ENCODE results near the gene C5orf63.
"Not testable (repeated sequence)": the region's sequence is repeated elsewhere in the genome, so short reads cannot be mapped to it uniquely, and the experiment has no call there.

C5orf63 gene

GRCh38 chr5:127016722-127017121 lies 56.6 kb downstream of the C5orf63 start:
- not testable (repeated sequence) for H3K9ac ChIP-seq (ENCODE audit: low read depth, low read length); H3K27ac ChIP-seq (ENCODE audit: low read depth, low read length); H3K36me3 ChIP-seq (ENCODE audit: insufficient read depth, low read length); H3K9me3 ChIP-seq (ENCODE audit: insufficient read depth, low read depth, low read length); H3K4me3 ChIP-seq (ENCODE audit: low read length); H3K27me3 ChIP-seq (ENCODE audit: insufficient read depth, low read length)
- 98% methylated on average over 3 of the region's 4 CpGs for WGBS
- 0 out of 2 replicates have a peak, but pooled peaks cover 11% of the 10 kb centered on the region for H3K4me1 ChIP-seq (ENCODE audit: insufficient read depth, low read length)

- Histone ChIP-seq H3K9ac (ENCODE audit: low read depth, low read length) (no peak overlapping the region), H3K27ac (ENCODE audit: low read depth, low read length) (no peak overlapping the region), H3K36me3 (ENCODE audit: insufficient read depth, low read length) (no peaks in the 10 kb centered on the region), H3K27me3 (ENCODE audit: insufficient read depth, low read length) (no peaks in the 10 kb centered on the region), H3K9me3 (ENCODE audit: insufficient read depth, low read depth, low read length) (no peaks in the 10 kb centered on the region), H3K4me1 (ENCODE audit: insufficient read depth, low read length) (0 out of 2 replicates have a peak, but pooled peaks cover 11% of the 10 kb centered on the region), H3K4me3 (ENCODE audit: low read length) (no peak overlapping the region)
- WGBS = 91% methylated on average over 3 of the region's 4 CpGs
These were observed 57.6 kb downstream of the C5orf63 start for GRCh38 chr5:127015716-127016115.

- no peaks in the 10 kb centered on the region for H3K9me3 ChIP-seq (ENCODE audit: insufficient read depth, low read depth, low read length)
- H3K27me3 ChIP-seq (ENCODE audit: insufficient read depth, low read length) = no peaks in the 10 kb centered on the region
- H3K27ac ChIP-seq (ENCODE audit: low read depth, low read length) = no peak overlapping the region
- no peak overlapping the region for H3K4me3 ChIP-seq (ENCODE audit: low read length)
- WGBS = 100% methylated on average over 1 of the region's 1 CpG
- H3K9ac ChIP-seq (ENCODE audit: low read depth, low read length) = no peak overlapping the region
- no peaks in the 10 kb centered on the region for H3K36me3 ChIP-seq (ENCODE audit: insufficient read depth, low read length)
- 0 out of 2 replicates have a peak, but pooled peaks cover 11% of the 10 kb centered on the region for H3K4me1 ChIP-seq (ENCODE audit: insufficient read depth, low read length)
These were observed 58.7 kb downstream of the C5orf63 start for GRCh38 chr5:127014573-127014972.

- Histone ChIP-seq H3K27ac (ENCODE audit: low read depth, low read length) (no peak overlapping the region), H3K27me3 (ENCODE audit: insufficient read depth, low read length) (no peaks in the 10 kb centered on the region), H3K9me3 (ENCODE audit: insufficient read depth, low read depth, low read length) (no peaks in the 10 kb centered on the region), H3K36me3 (ENCODE audit: insufficient read depth, low read length) (no peaks in the 10 kb centered on the region), H3K9ac (ENCODE audit: low read depth, low read length) (no peak overlapping the region), H3K4me3 (ENCODE audit: low read length) (no peak overlapping the region), H3K4me1 (ENCODE audit: insufficient read depth, low read length) (0 out of 2 replicates have a peak, but pooled peaks cover 11% of the 10 kb centered on the region)
- WGBS = no CpG with 5 or more reads among the region's 2 CpGs
These were observed 59.9 kb downstream of the C5orf63 start for GRCh38 chr5:127013407-127013806.

- 0 out of 2 replicates have a peak, but pooled peaks cover 11% of the 10 kb centered on the region for H3K4me1 ChIP-seq (ENCODE audit: insufficient read depth, low read length)
- no peaks in the 10 kb centered on the region for H3K9me3 ChIP-seq (ENCODE audit: insufficient read depth, low read depth, low read length)
- no peaks in the 10 kb centered on the region for H3K27me3 ChIP-seq (ENCODE audit: insufficient read depth, low read length)
- H3K4me3 ChIP-seq (ENCODE audit: low read length) = no peak overlapping the region
- no peaks in the 10 kb centered on the region for H3K36me3 ChIP-seq (ENCODE audit: insufficient read depth, low read length)
- no peak overlapping the region for H3K27ac ChIP-seq (ENCODE audit: low read depth, low read length)
- H3K9ac ChIP-seq (ENCODE audit: low read depth, low read length) = no peak overlapping the region
These were observed 60.4 kb downstream of the C5orf63 start for GRCh38 chr5:127012916-127013315.

- Histone ChIP-seq H3K27me3 (ENCODE audit: insufficient read depth, low read length) (no peaks in the 10 kb centered on the region), H3K27ac (ENCODE audit: low read depth, low read length) (no peak overlapping the region), H3K36me3 (ENCODE audit: insufficient read depth, low read length) (no peaks in the 10 kb centered on the region), H3K4me1 (ENCODE audit: insufficient read depth, low read length) (0 out of 2 replicates have a peak, but pooled peaks cover 11% of the 10 kb centered on the region), H3K9me3 (ENCODE audit: insufficient read depth, low read depth, low read length) (no peaks in the 10 kb centered on the region), H3K9ac (ENCODE audit: low read depth, low read length) (no peak overlapping the region), H3K4me3 (ENCODE audit: low read length) (no peak overlapping the region)
- WGBS = 94% methylated on average over 2 of the region's 2 CpGs
These were observed 61.2 kb downstream of the C5orf63 start for GRCh38 chr5:127011961-127012644.

GRCh38 chr5:127011153-127011552 lies 62.1 kb downstream of the C5orf63 start:
- H3K9ac ChIP-seq (ENCODE audit: low read depth, low read length) = no peak overlapping the region
- WGBS = 95% methylated on average over 4 of the region's 4 CpGs
- no peak overlapping the region for H3K4me3 ChIP-seq (ENCODE audit: low read length)
- no peak overlapping the region for H3K27ac ChIP-seq (ENCODE audit: low read depth, low read length)
- H3K9me3 ChIP-seq (ENCODE audit: insufficient read depth, low read depth, low read length) = no peaks in the 10 kb centered on the region
- no peaks in the 10 kb centered on the region for H3K27me3 ChIP-seq (ENCODE audit: insufficient read depth, low read length)
- 0 out of 2 replicates have a peak, but pooled peaks cover 11% of the 10 kb centered on the region for H3K4me1 ChIP-seq (ENCODE audit: insufficient read depth, low read length)
- no peaks in the 10 kb centered on the region for H3K36me3 ChIP-seq (ENCODE audit: insufficient read depth, low read length)

GRCh38 chr5:127010362-127010761 lies 62.9 kb downstream of the C5orf63 start:
- Histone ChIP-seq H3K36me3 (ENCODE audit: insufficient read depth, low read length) (no peaks in the 10 kb centered on the region), H3K27ac (ENCODE audit: low read depth, low read length) (no peak overlapping the region), H3K9me3 (ENCODE audit: insufficient read depth, low read depth, low read length) (no peaks in the 10 kb centered on the region), H3K9ac (ENCODE audit: low read depth, low read length) (no peak overlapping the region), H3K4me1 (ENCODE audit: insufficient read depth, low read length) (0 out of 2 replicates have a peak, but pooled peaks cover 11% of the 10 kb centered on the region), H3K4me3 (ENCODE audit: low read length) (no peak overlapping the region), H3K27me3 (ENCODE audit: insufficient read depth, low read length) (no peaks in the 10 kb centered on the region)
- WGBS = 96% methylated on average over 2 of the region's 2 CpGs

- H3K27me3 ChIP-seq (ENCODE audit: insufficient read depth, low read length) = no peaks in the 10 kb centered on the region
- no peak overlapping the region for H3K27ac ChIP-seq (ENCODE audit: low read depth, low read length)
- 100% methylated on average over 1 of the region's 1 CpG for WGBS
- no peak overlapping the region for H3K9ac ChIP-seq (ENCODE audit: low read depth, low read length)
- no peaks in the 10 kb centered on the region for H3K9me3 ChIP-seq (ENCODE audit: insufficient read depth, low read depth, low read length)
- 0 out of 2 replicates have a peak, but pooled peaks cover 6% of the 10 kb centered on the region for H3K4me1 ChIP-seq (ENCODE audit: insufficient read depth, low read length)
- H3K36me3 ChIP-seq (ENCODE audit: insufficient read depth, low read length) = no peaks in the 10 kb centered on the region
- H3K4me3 ChIP-seq (ENCODE audit: low read length) = no peak overlapping the region
These were observed 63.5 kb downstream of the C5orf63 start for GRCh38 chr5:127009784-127010183.

- Histone ChIP-seq H3K9me3 (ENCODE audit: insufficient read depth, low read depth, low read length) (no peaks in the 10 kb centered on the region), H3K4me3 (ENCODE audit: low read length) (no peak overlapping the region), H3K9ac (ENCODE audit: low read depth, low read length) (no peak overlapping the region), H3K27ac (ENCODE audit: low read depth, low read length) (no peak overlapping the region), H3K36me3 (ENCODE audit: insufficient read depth, low read length) (no peaks in the 10 kb centered on the region), H3K27me3 (ENCODE audit: insufficient read depth, low read length) (no peaks in the 10 kb centered on the region), H3K4me1 (ENCODE audit: insufficient read depth, low read length) (0 out of 2 replicates have a peak, but pooled peaks cover 6% of the 10 kb centered on the region)
- WGBS = 94% methylated on average over 5 of the region's 6 CpGs
These were observed 64.9 kb downstream of the C5orf63 start for GRCh38 chr5:127008300-127008975.

- H3K27ac ChIP-seq (ENCODE audit: low read depth, low read length) = no peak overlapping the region
- H3K9ac ChIP-seq (ENCODE audit: low read depth, low read length) = no peak overlapping the region
- no peaks in the 10 kb centered on the region for H3K9me3 ChIP-seq (ENCODE audit: insufficient read depth, low read depth, low read length)
- WGBS = no CpG with 5 or more reads among the region's 1 CpG
- H3K36me3 ChIP-seq (ENCODE audit: insufficient read depth, low read length) = no peaks in the 10 kb centered on the region
- H3K27me3 ChIP-seq (ENCODE audit: insufficient read depth, low read length) = no peaks in the 10 kb centered on the region
- H3K4me3 ChIP-seq (ENCODE audit: low read length) = no peak overlapping the region
- H3K4me1 ChIP-seq (ENCODE audit: insufficient read depth, low read length) = no peaks in the 10 kb centered on the region
These were observed 65.8 kb downstream of the C5orf63 start for GRCh38 chr5:127007522-127007921.

Data from HUES64 (cell line).